Measurements from ENCODE around the gene C11orf65. TPM values are rescaled to one million over a fixed set of nuclear protein-coding genes. Genes with fewer than 3 reads are reported as not detected.

The C11orf65 gene
- total RNA-seq, 1 donor from 2014 or later = 1.00 TPM

DNA sequence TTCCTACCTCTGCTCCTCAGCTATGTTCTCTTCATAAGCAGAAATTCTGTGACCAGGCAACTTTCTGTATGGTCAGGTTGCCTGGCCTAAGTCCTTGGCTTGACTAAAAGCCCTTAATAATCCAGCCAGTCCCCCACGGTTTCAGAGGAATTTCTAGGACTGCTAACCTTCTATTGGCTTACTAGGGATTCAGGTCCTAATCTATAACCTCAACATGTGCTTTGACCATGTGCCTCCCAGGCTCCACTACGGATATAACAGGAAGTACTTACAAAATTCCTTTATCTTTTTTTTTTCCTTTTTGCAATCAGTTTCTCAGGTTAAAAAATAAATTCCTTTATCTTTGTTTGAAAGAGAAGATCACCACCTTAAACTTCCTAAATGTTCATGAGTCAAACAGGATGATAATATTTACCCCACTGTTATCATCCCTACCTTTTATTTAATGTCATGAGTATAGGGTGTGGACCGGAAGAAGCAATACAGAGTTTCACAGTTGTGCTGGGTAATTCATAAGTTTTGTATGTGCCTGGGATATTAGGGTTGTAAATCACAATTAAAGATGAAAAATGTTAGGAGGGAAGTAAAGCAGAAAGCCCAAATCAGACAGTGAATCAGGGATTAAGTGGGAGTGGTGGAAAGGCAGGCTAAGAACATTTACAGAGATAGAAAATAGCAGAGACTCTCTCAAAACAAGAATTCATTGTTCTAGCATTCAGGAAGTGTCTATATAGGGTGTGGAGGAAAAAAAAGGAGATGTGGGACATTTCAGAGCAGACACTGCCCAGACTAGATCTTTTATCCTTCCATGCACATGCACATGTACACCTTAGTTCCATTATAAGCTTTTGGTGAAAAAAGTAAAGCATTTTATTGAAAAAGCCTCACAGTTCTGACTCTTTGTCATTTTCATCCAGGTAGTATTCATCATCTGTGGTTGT lies 41.6 kb upstream of the C11orf65 start:
- Mint-ChIP-seq H3K27me3 (ENCODE audit: low read depth, unreplicated experiment) (no peaks in the 10 kb centered on the region), H3K27ac (ENCODE audit: unreplicated experiment) (no peak overlapping the region), H3K9me3 (ENCODE audit: unreplicated experiment) (no peaks in the 10 kb centered on the region), H3K4me3 (ENCODE audit: unreplicated experiment) (no peak overlapping the region), H3K36me3 (ENCODE audit: low read depth, unreplicated experiment) (peaks cover 11% of the 10 kb centered on the region), H3K4me1 (ENCODE audit: low read depth, unreplicated experiment) (peaks cover 21% of the 10 kb centered on the region)
- DNase-seq (ENCODE audit: low read depth) = no peak
- no peaks in the 10 kb centered on the region for H4K20me1 ChIP-seq (ENCODE audit: insufficient read depth, low read length)
- TF ChIP-seq EZH2 (IDR thresholded peaks at IDR 0.05; ENCODE audit: insufficient read depth, low read length) = no peak
- TF ChIP-seq, protein P1, sequence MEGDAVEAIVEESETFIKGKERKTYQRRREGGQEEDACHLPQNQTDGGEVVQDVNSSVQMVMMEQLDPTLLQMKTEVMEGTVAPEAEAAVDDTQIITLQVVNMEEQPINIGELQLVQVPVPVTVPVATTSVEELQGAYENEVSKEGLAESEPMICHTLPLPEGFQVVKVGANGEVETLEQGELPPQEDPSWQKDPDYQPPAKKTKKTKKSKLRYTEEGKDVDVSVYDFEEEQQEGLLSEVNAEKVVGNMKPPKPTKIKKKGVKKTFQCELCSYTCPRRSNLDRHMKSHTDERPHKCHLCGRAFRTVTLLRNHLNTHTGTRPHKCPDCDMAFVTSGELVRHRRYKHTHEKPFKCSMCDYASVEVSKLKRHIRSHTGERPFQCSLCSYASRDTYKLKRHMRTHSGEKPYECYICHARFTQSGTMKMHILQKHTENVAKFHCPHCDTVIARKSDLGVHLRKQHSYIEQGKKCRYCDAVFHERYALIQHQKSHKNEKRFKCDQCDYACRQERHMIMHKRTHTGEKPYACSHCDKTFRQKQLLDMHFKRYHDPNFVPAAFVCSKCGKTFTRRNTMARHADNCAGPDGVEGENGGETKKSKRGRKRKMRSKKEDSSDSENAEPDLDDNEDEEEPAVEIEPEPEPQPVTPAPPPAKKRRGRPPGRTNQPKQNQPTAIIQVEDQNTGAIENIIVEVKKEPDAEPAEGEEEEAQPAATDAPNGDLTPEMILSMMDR (IDR thresholded peaks at IDR 0.05; ENCODE audit: insufficient read depth, low read depth, low read length) = no peak
- no peak overlapping the region for H3K4me3 ChIP-seq (ENCODE audit: insufficient read depth, low read depth, low read length)
- no peak overlapping the region for H3K27ac ChIP-seq (ENCODE audit: low read depth, low read length)
- H3K9me3 ChIP-seq (ENCODE audit: insufficient read depth, low read depth, low read length) = no peaks in the 10 kb centered on the region
- H3K36me3 ChIP-seq (ENCODE audit: insufficient read depth, low read length) = no peaks in the 10 kb centered on the region
- H3K9ac ChIP-seq (ENCODE audit: low read length) = no peak overlapping the region
- H3K4me1 ChIP-seq (ENCODE audit: insufficient read depth, low read length) = peaks cover 4% of the 10 kb centered on the region
- H3K79me2 ChIP-seq (ENCODE audit: insufficient read depth, low read length) = no peaks in the 10 kb centered on the region
- no peak overlapping the region for H3K4me2 ChIP-seq (ENCODE audit: low read length)
- no peak overlapping the region for H2AFZ ChIP-seq (ENCODE audit: low read depth, low read length)
- FAIRE-seq = no peak
- H3K27me3 ChIP-seq (ENCODE audit: insufficient read depth, low read length) = no peaks in the 10 kb centered on the region

DNA sequence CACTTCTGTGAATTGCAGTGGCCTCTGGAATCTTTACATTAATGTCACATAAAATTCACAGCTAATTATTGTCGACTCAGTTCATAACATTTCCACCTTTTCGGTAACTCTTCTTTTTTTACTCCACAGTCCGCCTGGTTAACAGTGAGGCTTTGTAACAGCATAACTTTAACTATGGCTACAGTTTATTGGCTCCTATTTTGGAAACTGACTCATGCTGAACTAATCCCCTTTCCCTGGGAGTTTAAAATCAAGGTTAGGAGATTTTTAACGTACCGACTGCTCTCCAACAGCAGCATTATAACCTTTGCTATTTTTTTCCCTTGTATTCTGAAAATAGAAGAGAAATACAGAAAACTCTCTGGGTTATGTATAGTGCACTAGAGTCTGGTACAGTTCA lies 34.1 kb upstream of the C11orf65 start:
- H2AFZ ChIP-seq (ENCODE audit: low read depth, low read length) = no peak overlapping the region

More for the DNA sequence above, 34.1 kb upstream of the C11orf65 start:
- H3K79me2 ChIP-seq (ENCODE audit: insufficient read depth, low read length) = peaks cover 8% of the 10 kb centered on the region
- H3K4me1 ChIP-seq (ENCODE audit: insufficient read depth, low read length) = peaks cover 10% of the 10 kb centered on the region
- FAIRE-seq = no peak
- no peaks in the 10 kb centered on the region for H3K36me3 ChIP-seq (ENCODE audit: insufficient read depth, low read length)
- Mint-ChIP-seq H3K27me3 (ENCODE audit: low read depth, unreplicated experiment) (no peaks in the 10 kb centered on the region), H3K36me3 (ENCODE audit: low read depth, unreplicated experiment) (no peaks in the 10 kb centered on the region), H3K9me3 (ENCODE audit: unreplicated experiment) (no peaks in the 10 kb centered on the region), H3K4me1 (ENCODE audit: low read depth, unreplicated experiment) (peaks cover 6% of the 10 kb centered on the region), H3K4me3 (ENCODE audit: unreplicated experiment) (no peak overlapping the region), H3K27ac (ENCODE audit: unreplicated experiment) (no peak overlapping the region)
- no peak overlapping the region for H3K4me2 ChIP-seq (ENCODE audit: low read length)
- no peaks in the 10 kb centered on the region for H3K9me3 ChIP-seq (ENCODE audit: insufficient read depth, low read depth, low read length)
- H4K20me1 ChIP-seq (ENCODE audit: insufficient read depth, low read length) = no peaks in the 10 kb centered on the region
- no peaks in the 10 kb centered on the region for H3K27me3 ChIP-seq (ENCODE audit: insufficient read depth, low read length)
- no peak overlapping the region for H3K27ac ChIP-seq (ENCODE audit: low read depth, low read length)
- H3K4me3 ChIP-seq (ENCODE audit: insufficient read depth, low read depth, low read length) = no peak overlapping the region
- no peak for DNase-seq (ENCODE audit: low read depth)
- H3K9ac ChIP-seq (ENCODE audit: low read length) = no peak overlapping the region
- TF ChIP-seq, protein P1 (IDR thresholded peaks at IDR 0.05; ENCODE audit: insufficient read depth, low read depth, low read length) = no peak
- no peak for TF ChIP-seq EZH2 (IDR thresholded peaks at IDR 0.05; ENCODE audit: insufficient read depth, low read length)
